ENCODE results near the gene AURKAIP1. TPM values are rescaled to one million over a fixed set of nuclear protein-coding genes. Genes with fewer than 3 reads are reported as not detected.

Gene AURKAIP1
- total and polyA plus RNA-seq, 2 of the 4 experiments (the other 2 are of a cell fraction), result 45.7 to 107 TPM

Small RNAs within 50 kb of the gene (microRNA-seq; reads per million reads assigned to microRNA genes)
- gene MIR6808 (ENCODE audit: unreplicated experiment), result not detected

Other genes starting within 250 kb of the AURKAIP1 start
- not detected in 2 replicates for gene TTLL10, start 201.3 kb downstream of the AURKAIP1 start, total RNA-seq (2012; rRNA removed)
- gene TTLL10, start 201.3 kb downstream of the AURKAIP1 start, polyA plus RNA-seq (2012; rRNA removed), result not detected in 2 replicates
- gene TNFRSF18, start 168.6 kb downstream of the AURKAIP1 start, total RNA-seq (2012; rRNA removed), result 0.18 TPM in 1 of 2 replicates, not detected in the other
- 1.0 and 1.2 TPM in 2 replicates for gene TNFRSF18, start 168.6 kb downstream of the AURKAIP1 start, polyA plus RNA-seq (2012; rRNA removed)
- not detected in 2 replicates for gene TNFRSF4, start 161.1 kb downstream of the AURKAIP1 start, total RNA-seq (2012; rRNA removed)
- gene TNFRSF4, start 161.1 kb downstream of the AURKAIP1 start, polyA plus RNA-seq (2012; rRNA removed), result 0.15 and 0.44 TPM in 2 replicates
- 57.0 and 69.4 TPM in 2 replicates for gene SDF4, start 143.2 kb downstream of the AURKAIP1 start, total RNA-seq (2012; rRNA removed)
- 250 and 252 TPM in 2 replicates for gene SDF4, start 143.2 kb downstream of the AURKAIP1 start, polyA plus RNA-seq (2012; rRNA removed)
- 12.2 and 18.3 TPM in 2 replicates for gene B3GALT6, start 143.0 kb downstream of the AURKAIP1 start, total RNA-seq (2012; rRNA removed)
- gene B3GALT6, start 143.0 kb downstream of the AURKAIP1 start, polyA plus RNA-seq (2012; rRNA removed), result 23.0 and 29.2 TPM in 2 replicates
- 0.36 TPM in 1 of 2 replicates, not detected in the other for gene C1QTNF12, start 128.5 kb downstream of the AURKAIP1 start, total RNA-seq (2012; rRNA removed)
- gene C1QTNF12, start 128.5 kb downstream of the AURKAIP1 start, polyA plus RNA-seq (2012; rRNA removed), result 1.1 and 2.6 TPM in 2 replicates
- 20.3 and 20.6 TPM in 2 replicates for gene UBE2J2, start 101.4 kb downstream of the AURKAIP1 start, total RNA-seq (2012; rRNA removed)
- gene UBE2J2, start 101.4 kb downstream of the AURKAIP1 start, polyA plus RNA-seq (2012; rRNA removed), result 62.3 and 67.5 TPM in 2 replicates
- gene SCNN1D, start 94.8 kb downstream of the AURKAIP1 start, total RNA-seq (2012; rRNA removed), result 0.18 and 0.28 TPM in 2 replicates
- gene SCNN1D, start 94.8 kb downstream of the AURKAIP1 start, polyA plus RNA-seq (2012; rRNA removed), result 3.7 and 4.4 TPM in 2 replicates
- 13.3 and 15.3 TPM in 2 replicates for gene ACAP3, start 67.3 kb downstream of the AURKAIP1 start, total RNA-seq (2012; rRNA removed)
- gene ACAP3, start 67.3 kb downstream of the AURKAIP1 start, polyA plus RNA-seq (2012; rRNA removed), result 58.2 and 75.2 TPM in 2 replicates
- 10.9 and 13.3 TPM in 2 replicates for gene PUSL1, start 66.6 kb downstream of the AURKAIP1 start, total RNA-seq (2012; rRNA removed)
- 33.0 and 43.6 TPM in 2 replicates for gene PUSL1, start 66.6 kb downstream of the AURKAIP1 start, polyA plus RNA-seq (2012; rRNA removed)
- gene INTS11, start 50.5 kb downstream of the AURKAIP1 start, total RNA-seq (2012; rRNA removed), result 52.5 and 56.1 TPM in 2 replicates
- 123 and 134 TPM in 2 replicates for gene INTS11, start 50.5 kb downstream of the AURKAIP1 start, polyA plus RNA-seq (2012; rRNA removed)
- 2.7 and 3.1 TPM in 2 replicates for gene CPTP, start 50.4 kb downstream of the AURKAIP1 start, total RNA-seq (2012; rRNA removed)
- 12.1 and 15.4 TPM in 2 replicates for gene CPTP, start 50.4 kb downstream of the AURKAIP1 start, polyA plus RNA-seq (2012; rRNA removed)
- gene TAS1R3, start 43.9 kb downstream of the AURKAIP1 start, total RNA-seq (2012; rRNA removed), result under 0.01 TPM in 1 of 2 replicates, not detected in the other
- gene TAS1R3, start 43.9 kb downstream of the AURKAIP1 start, polyA plus RNA-seq (2012; rRNA removed), result 0.05 and 0.06 TPM in 2 replicates
- gene DVL1, start 25.8 kb downstream of the AURKAIP1 start, total RNA-seq (2012; rRNA removed), result 27.2 and 27.5 TPM in 2 replicates
- gene DVL1, start 25.8 kb downstream of the AURKAIP1 start, polyA plus RNA-seq (2012; rRNA removed), result 35.9 and 47.6 TPM in 2 replicates
- gene MXRA8, start 16.7 kb downstream of the AURKAIP1 start, total RNA-seq (2012; rRNA removed), result 92.5 and 97.8 TPM in 2 replicates
- 469 and 502 TPM in 2 replicates for gene MXRA8, start 16.7 kb downstream of the AURKAIP1 start, polyA plus RNA-seq (2012; rRNA removed)
- gene CCNL2, start 24.1 kb upstream of the AURKAIP1 start, total RNA-seq (2012; rRNA removed), result 53.9 and 61.1 TPM in 2 replicates
- gene CCNL2, start 24.1 kb upstream of the AURKAIP1 start, polyA plus RNA-seq (2012; rRNA removed), result 209 and 239 TPM in 2 replicates
- 141 and 149 TPM in 2 replicates for gene MRPL20, start 32.1 kb upstream of the AURKAIP1 start, total RNA-seq (2012; rRNA removed)
- 157 and 172 TPM in 2 replicates for gene MRPL20, start 32.1 kb upstream of the AURKAIP1 start, polyA plus RNA-seq (2012; rRNA removed)
- gene ANKRD65, start 46.1 kb upstream of the AURKAIP1 start, total RNA-seq (2012; rRNA removed), result under 0.01 TPM in 1 of 2 replicates, not detected in the other
- 0.09 and 0.11 TPM in 2 replicates for gene ANKRD65, start 46.1 kb upstream of the AURKAIP1 start, polyA plus RNA-seq (2012; rRNA removed)
- 0.83 and 1.1 TPM in 2 replicates for gene VWA1, start 60.5 kb upstream of the AURKAIP1 start, total RNA-seq (2012; rRNA removed)
- gene VWA1, start 60.5 kb upstream of the AURKAIP1 start, polyA plus RNA-seq (2012; rRNA removed), result 6.1 and 9.2 TPM in 2 replicates
- gene ATAD3C, start 74.5 kb upstream of the AURKAIP1 start, total RNA-seq (2012; rRNA removed), result not detected in 2 replicates
- not detected in 2 replicates for gene ATAD3C, start 74.5 kb upstream of the AURKAIP1 start, polyA plus RNA-seq (2012; rRNA removed)
- 13.8 and 28.6 TPM in 2 replicates for gene ATAD3B, start 96.6 kb upstream of the AURKAIP1 start, total RNA-seq (2012; rRNA removed)
- 29.0 and 38.7 TPM in 2 replicates for gene ATAD3B, start 96.6 kb upstream of the AURKAIP1 start, polyA plus RNA-seq (2012; rRNA removed)
- 26.1 and 27.2 TPM in 2 replicates for gene ATAD3A, start 137.0 kb upstream of the AURKAIP1 start, total RNA-seq (2012; rRNA removed)
- 33.9 and 34.0 TPM in 2 replicates for gene ATAD3A, start 137.0 kb upstream of the AURKAIP1 start, polyA plus RNA-seq (2012; rRNA removed)
- gene TMEM240, start 165.4 kb upstream of the AURKAIP1 start, total RNA-seq (2012; rRNA removed), result 1.1 and 1.6 TPM in 2 replicates
- 7.6 and 10.2 TPM in 2 replicates for gene TMEM240, start 165.4 kb upstream of the AURKAIP1 start, polyA plus RNA-seq (2012; rRNA removed)
- gene SSU72, start 199.7 kb upstream of the AURKAIP1 start, total RNA-seq (2012; rRNA removed), result 33.7 and 43.3 TPM in 2 replicates
- 88.4 and 94.0 TPM in 2 replicates for gene SSU72, start 199.7 kb upstream of the AURKAIP1 start, polyA plus RNA-seq (2012; rRNA removed)
- 0.28 and 0.36 TPM in 2 replicates for gene FNDC10, start 224.9 kb upstream of the AURKAIP1 start, total RNA-seq (2012; rRNA removed)
- gene FNDC10, start 224.9 kb upstream of the AURKAIP1 start, polyA plus RNA-seq (2012; rRNA removed), result 5.8 and 7.6 TPM in 2 replicates
- gene MIB2, start 240.3 kb upstream of the AURKAIP1 start, total RNA-seq (2012; rRNA removed), result 17.2 and 18.1 TPM in 2 replicates
- 47.8 and 58.0 TPM in 2 replicates for gene MIB2, start 240.3 kb upstream of the AURKAIP1 start, polyA plus RNA-seq (2012; rRNA removed)